HEK293 (cell line): Measurements from ENCODE around the gene RBM7.
A peak's percentile ranks its signal among the peaks of the same experiment; 100 is the strongest.

Experiments
- CTCF ChIA-PET: fragments of 350-600 bp; formaldehyde crosslinking; extraction: SDS; loops from one replicate; lab custom pipeline; 2021; ENCODE audit warnings: antibody characterized with exemption; lab: Yijun Ruan, JAX
- POLR2A ChIA-PET: fragments of 300-600 bp; formaldehyde crosslinking; extraction: SDS; loops from one replicate; lab custom pipeline; 2020; ENCODE audit warnings: antibody characterized with exemption, inconsistent platforms; lab: Yijun Ruan, JAX
- H3K27ac ChIP-seq: fragments of 200-500 bp; sonication (Bioruptor generic); 2 replicates; pipeline ENCODE4 v1.5.1; 2014; ENCODE audit warnings: low read depth, low read length, control low read depth, inconsistent platforms; ENCODE audit errors: extremely low read depth
- H3K36me3 ChIP-seq, 2 experiments: fragments of 200-500 bp in 1 of 2; sonication (Bioruptor generic) in 1 of 2; 1 replicate in 1 of 2; 2 replicates in 1 of 2; pipeline ENCODE4 v1.5.1; 2014 to 2017; ENCODE audit warnings: inconsistent platforms in 2 of 2, low read length in 2 of 2; ENCODE audit not compliant: control insufficient read depth in 2 of 2, insufficient read depth in 1 of 2
- H3K4me1 ChIP-seq: fragments of 200-500 bp; sonication (Bioruptor generic); 2 replicates; pipeline ENCODE4 v1.5.1; 2014; ENCODE audit warnings: mild to moderate bottlenecking, low read length, inconsistent platforms; ENCODE audit not compliant: control insufficient read depth, insufficient read depth
- H3K4me3 ChIP-seq: 2 replicates; pipeline ENCODE4 v1.5.1; 2011; ENCODE audit warnings: low read depth, mild to moderate bottlenecking, control low read depth, low read length, moderate library complexity
- H3K9me3 ChIP-seq: fragments of 200-500 bp; sonication (Bioruptor generic); 2 replicates; pipeline ENCODE4 v1.5.1; 2014; ENCODE audit warnings: low read depth, low read length, inconsistent platforms; ENCODE audit not compliant: control insufficient read depth, insufficient read depth
- GLI4 ChIP-seq: fragments of 450-650 bp; formaldehyde crosslinking; IDR thresholded peaks from 2 replicates; pipeline ENCODE4 v1.5.1; 2016; ENCODE audit warnings: missing biosample characterization, missing genetic modification characterization
- GLIS2 ChIP-seq: fragments of 450-650 bp; formaldehyde crosslinking; IDR thresholded peaks from 2 replicates; pipeline ENCODE4 v1.5.1; 2016; ENCODE audit warnings: missing biosample characterization, missing genetic modification characterization
- HOXC10 ChIP-seq: sonication (generic); formaldehyde crosslinking; IDR thresholded peaks from 2 replicates; pipeline ENCODE4 v1.8.1; 2023; ENCODE audit warnings: mild to moderate bottlenecking, missing genetic modification reagents
- KLF1 ChIP-seq: fragments of 450-650 bp; formaldehyde crosslinking; IDR thresholded peaks from 2 replicates; pipeline ENCODE4 v1.5.1; 2016; ENCODE audit warnings: missing biosample characterization, missing genetic modification characterization
- KLF16 ChIP-seq: fragments of 450-650 bp; formaldehyde crosslinking; IDR thresholded peaks from 2 replicates; pipeline ENCODE4 v1.5.1; 2017; ENCODE audit warnings: missing biosample characterization, missing genetic modification characterization
- SETDB1 ChIP-seq: IDR thresholded peaks from one replicate; pipeline ENCODE4 v1.6.1; 2017; ENCODE audit warnings: mild to moderate bottlenecking, low read length, moderate library complexity, mixed read lengths; ENCODE audit not compliant: insufficient read length
- SP2 ChIP-seq: fragments of 450-650 bp; formaldehyde crosslinking; IDR thresholded peaks from 2 replicates; pipeline ENCODE4 v1.5.1; 2016; ENCODE audit warnings: missing biosample characterization, missing genetic modification characterization
- TRIM28 ChIP-seq: IDR thresholded peaks from 2 replicates; pipeline ENCODE4 v1.6.1; 2011; ENCODE audit warnings: low read length, control low read depth, borderline replicate concordance
- YY1 ChIP-seq: fragments of 450-650 bp; formaldehyde crosslinking; IDR thresholded peaks from 2 replicates; pipeline ENCODE4 v1.5.1; 2018; ENCODE audit warnings: missing biosample characterization, missing genetic modification characterization
- ZBTB11 ChIP-seq: fragments of 450-650 bp; formaldehyde crosslinking; conservative IDR thresholded peaks from 2 replicates; pipeline ENCODE4 v1.5.1; 2016; ENCODE audit warnings: low read depth, missing biosample characterization, missing genetic modification characterization
- ZBTB48 ChIP-seq: fragments of 450-650 bp; formaldehyde crosslinking; IDR thresholded peaks from 2 replicates; pipeline ENCODE4 v1.5.1; 2016; ENCODE audit warnings: missing biosample characterization, missing genetic modification characterization
- ZBTB7A ChIP-seq: fragments of 450-650 bp; formaldehyde crosslinking; IDR thresholded peaks from 2 replicates; pipeline ENCODE4 v1.5.1; 2016; ENCODE audit warnings: low read depth, missing biosample characterization, missing genetic modification characterization
- ZBTB8A ChIP-seq: fragments of 450-650 bp; formaldehyde crosslinking; IDR thresholded peaks from 2 replicates; pipeline ENCODE4 v1.5.1; 2016; ENCODE audit warnings: missing biosample characterization, missing genetic modification characterization
- ZEB2 ChIP-seq: fragments of 450-650 bp; formaldehyde crosslinking; IDR thresholded peaks from 2 replicates; pipeline ENCODE4 v1.5.1; 2016; ENCODE audit warnings: missing biosample characterization, missing genetic modification characterization
- ZFHX2 ChIP-seq: fragments of 450-650 bp; formaldehyde crosslinking; conservative IDR thresholded peaks from 2 replicates; pipeline ENCODE4 v1.5.1; 2016; ENCODE audit warnings: missing biosample characterization, missing genetic modification characterization
- ZIC2 ChIP-seq: fragments of 450-650 bp; formaldehyde crosslinking; IDR thresholded peaks from 2 replicates; pipeline ENCODE4 v1.5.1; 2016; ENCODE audit warnings: missing biosample characterization, missing genetic modification characterization
- ZNF114 ChIP-seq: fragments of 450-650 bp; formaldehyde crosslinking; IDR thresholded peaks from 2 replicates; pipeline ENCODE4 v1.5.0; 2017; ENCODE audit warnings: missing biosample characterization, missing genetic modification characterization
- ZNF132 ChIP-seq: fragments of 450-650 bp; formaldehyde crosslinking; IDR thresholded peaks from 2 replicates; pipeline ENCODE4 v1.5.1; 2017; ENCODE audit warnings: missing biosample characterization, missing genetic modification characterization, borderline replicate concordance
- ZNF324 ChIP-seq: fragments of 450-650 bp; formaldehyde crosslinking; IDR thresholded peaks from 2 replicates; pipeline ENCODE4 v1.5.1; 2016; ENCODE audit warnings: missing biosample characterization, missing genetic modification characterization
- ZNF341 ChIP-seq: fragments of 450-650 bp; formaldehyde crosslinking; IDR thresholded peaks from 2 replicates; pipeline ENCODE4; 2016; ENCODE audit warnings: low read depth, missing biosample characterization, missing genetic modification characterization
- ZNF391 ChIP-seq: fragments of 450-650 bp; formaldehyde crosslinking; IDR thresholded peaks from 2 replicates; pipeline ENCODE4 v1.5.1; 2016; ENCODE audit warnings: low read depth, missing biosample characterization, missing genetic modification characterization, borderline replicate concordance
- ZNF501 ChIP-seq: fragments of 450-650 bp; formaldehyde crosslinking; IDR thresholded peaks from 2 replicates; pipeline ENCODE4 v1.5.1; 2016; ENCODE audit warnings: missing biosample characterization, missing genetic modification characterization
- ZNF548 ChIP-seq: fragments of 450-650 bp; formaldehyde crosslinking; IDR thresholded peaks from 2 replicates; pipeline ENCODE4 v1.5.1; 2016; ENCODE audit warnings: missing biosample characterization, missing genetic modification characterization
- ZNF561 ChIP-seq: fragments of 450-650 bp; IDR thresholded peaks from 2 replicates; pipeline ENCODE4 v1.5.1; 2018; ENCODE audit warnings: missing biosample characterization, missing genetic modification characterization, borderline replicate concordance
- ZNF654 ChIP-seq: fragments of 450-650 bp; formaldehyde crosslinking; IDR thresholded peaks from 2 replicates; pipeline ENCODE4 v1.5.1; 2016; ENCODE audit warnings: low read depth, missing biosample characterization, missing genetic modification characterization
- ZNF660 ChIP-seq: fragments of 450-650 bp; IDR thresholded peaks from 2 replicates; pipeline ENCODE4 v1.5.1; 2018; ENCODE audit warnings: missing biosample characterization, mild to moderate bottlenecking, missing genetic modification characterization
- ZNF777 ChIP-seq: fragments of 450-650 bp; formaldehyde crosslinking; IDR thresholded peaks from 2 replicates; pipeline ENCODE4 v1.5.1; 2017; ENCODE audit warnings: missing biosample characterization, missing genetic modification characterization, borderline replicate concordance
- ZSCAN23 ChIP-seq: fragments of 450-650 bp; formaldehyde crosslinking; IDR thresholded peaks from 2 replicates; pipeline ENCODE4 v1.5.1; 2016; ENCODE audit warnings: missing biosample characterization, missing genetic modification characterization
- TF ChIP-seq, protein P1 (sequence below): fragments of 450-650 bp; formaldehyde crosslinking; IDR thresholded peaks from 2 replicates; pipeline ENCODE4 v1.5.1; 2016; ENCODE audit warnings: missing biosample characterization, missing genetic modification characterization
- TF ChIP-seq, protein P2 (sequence below): fragments of 450-650 bp; formaldehyde crosslinking; IDR thresholded peaks from 2 replicates; pipeline ENCODE4 v1.5.1; 2016; ENCODE audit warnings: missing biosample characterization, missing genetic modification characterization

RBM7 gene

DNA sequence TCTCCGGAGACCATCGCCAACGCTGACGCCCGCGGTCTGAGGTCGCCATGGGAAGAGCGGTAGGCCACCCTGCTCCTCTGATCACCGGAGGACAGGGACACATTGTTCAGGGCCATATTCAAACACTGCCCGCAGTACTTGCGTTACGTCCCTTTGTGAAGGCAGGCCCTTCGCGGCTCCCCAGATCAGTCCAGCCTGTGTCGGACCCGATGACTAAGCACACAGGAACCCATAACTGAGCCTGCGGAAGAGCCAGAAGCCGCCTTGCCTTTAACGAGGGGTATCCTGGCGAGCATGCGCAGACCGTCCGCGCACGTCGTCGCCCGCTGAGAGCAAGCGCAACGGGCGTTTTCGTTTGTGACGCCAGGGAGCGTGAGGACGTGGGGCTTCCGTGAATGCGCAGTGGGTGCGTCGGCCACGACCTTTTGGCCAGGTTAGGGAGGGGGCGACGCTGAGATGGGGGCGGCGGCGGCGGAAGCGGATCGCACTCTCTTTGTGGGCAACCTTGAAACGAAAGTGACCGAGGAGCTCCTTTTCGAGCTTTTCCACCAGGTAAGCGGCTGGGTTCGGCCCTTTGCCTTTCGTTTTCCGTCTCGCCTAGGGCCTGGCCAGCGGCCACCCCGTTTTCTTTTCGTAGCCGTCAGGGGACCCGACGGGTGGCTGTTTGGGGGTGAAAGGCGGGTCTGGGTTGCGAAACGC lies at the start of gene RBM7, which contains the start of gene C11orf71:
Gene RBM7, plus strand, starts transcription at position 451 of the 699 bp plus-strand sequence. Its CDS starts 6 bp downstream, at position 457.
Gene C11orf71, minus strand, starts transcription at position 296 of the 699 bp plus-strand sequence. Its CDS starts 180 bp downstream, at position 116.
- Histone ChIP-seq H3K9me3 (no peaks in the 10 kb centered on the region), H3K36me3 (peaks cover 0 to 24% of the 10 kb centered on the region in 2 experiments; a peak in 1 of 3 replicates), H3K4me3 (peak within 1 kb of the TSS; percentile 68), H3K27ac (peak within 1 kb of the TSS; percentile 93), H3K4me1 (no peaks in the 10 kb centered on the region; the same call in 1 of the 2 replicates)
- CTCF ChIA-PET = no interaction called here
- POLR2A ChIA-PET = interaction anchor here (1.0 kb wide), 2 partner anchors 39 to 49 kb away, joined by 3 read pairs; partner anchors contain the start of gene REXO2
- TF ChIP-seq ZNF114 (tag by site-specific recombination) = no peak
- peak; percentile 77 for TF ChIP-seq ZNF501
- TF ChIP-seq ZNF548 (tag by site-specific recombination) = no peak
- TF ChIP-seq GLIS2 = peak; percentile 70; the same call in 1 of the 2 replicates
- TF ChIP-seq ZEB2 (tag by site-specific recombination) = peak; percentile 30; the same call in 1 of the 2 replicates
- no peak for TF ChIP-seq ZNF132
- peak; percentile 37 for TF ChIP-seq SP2 (tag by site-specific recombination)
- TF ChIP-seq ZNF341 (tag by site-specific recombination) = peak; percentile 92
- TF ChIP-seq ZNF777 (tag by site-specific recombination) = peak; percentile 98
- peak; percentile 91 for TF ChIP-seq ZBTB11 (tag by site-specific recombination)
- TF ChIP-seq ZBTB8A = peak; percentile 78
- TF ChIP-seq TRIM28 = peak; percentile 82; the same call in 1 of the 2 replicates
- TF ChIP-seq YY1 (tag by site-specific recombination) = peak; percentile 54; the same call in 1 of the 2 replicates
- peak; percentile 56 for TF ChIP-seq KLF1 (tag by site-specific recombination)
- peak; percentile 27; the same call in 1 of the 2 replicates for TF ChIP-seq ZBTB7A (tag by site-specific recombination)
- TF ChIP-seq GLI4 (tag by site-specific recombination) = peak; percentile 61; the same call in 1 of the 2 replicates
- TF ChIP-seq ZNF660 (tag by site-specific recombination) = peak; percentile 36; the same call in 1 of the 2 replicates
- TF ChIP-seq ZNF324 (tag by site-specific recombination) = no peak
- 0 out of 2 replicates have a peak, but pooled peaks have one; percentile 52 for TF ChIP-seq ZSCAN23 (tag by site-specific recombination)
- 0 out of 2 replicates have a peak, but pooled peaks have one; percentile 63 for TF ChIP-seq HOXC10 (CRISPR knock-in tag)
- 0 out of 2 replicates have a peak, but pooled peaks have one; percentile 9 for TF ChIP-seq KLF16
- TF ChIP-seq, protein P1, sequence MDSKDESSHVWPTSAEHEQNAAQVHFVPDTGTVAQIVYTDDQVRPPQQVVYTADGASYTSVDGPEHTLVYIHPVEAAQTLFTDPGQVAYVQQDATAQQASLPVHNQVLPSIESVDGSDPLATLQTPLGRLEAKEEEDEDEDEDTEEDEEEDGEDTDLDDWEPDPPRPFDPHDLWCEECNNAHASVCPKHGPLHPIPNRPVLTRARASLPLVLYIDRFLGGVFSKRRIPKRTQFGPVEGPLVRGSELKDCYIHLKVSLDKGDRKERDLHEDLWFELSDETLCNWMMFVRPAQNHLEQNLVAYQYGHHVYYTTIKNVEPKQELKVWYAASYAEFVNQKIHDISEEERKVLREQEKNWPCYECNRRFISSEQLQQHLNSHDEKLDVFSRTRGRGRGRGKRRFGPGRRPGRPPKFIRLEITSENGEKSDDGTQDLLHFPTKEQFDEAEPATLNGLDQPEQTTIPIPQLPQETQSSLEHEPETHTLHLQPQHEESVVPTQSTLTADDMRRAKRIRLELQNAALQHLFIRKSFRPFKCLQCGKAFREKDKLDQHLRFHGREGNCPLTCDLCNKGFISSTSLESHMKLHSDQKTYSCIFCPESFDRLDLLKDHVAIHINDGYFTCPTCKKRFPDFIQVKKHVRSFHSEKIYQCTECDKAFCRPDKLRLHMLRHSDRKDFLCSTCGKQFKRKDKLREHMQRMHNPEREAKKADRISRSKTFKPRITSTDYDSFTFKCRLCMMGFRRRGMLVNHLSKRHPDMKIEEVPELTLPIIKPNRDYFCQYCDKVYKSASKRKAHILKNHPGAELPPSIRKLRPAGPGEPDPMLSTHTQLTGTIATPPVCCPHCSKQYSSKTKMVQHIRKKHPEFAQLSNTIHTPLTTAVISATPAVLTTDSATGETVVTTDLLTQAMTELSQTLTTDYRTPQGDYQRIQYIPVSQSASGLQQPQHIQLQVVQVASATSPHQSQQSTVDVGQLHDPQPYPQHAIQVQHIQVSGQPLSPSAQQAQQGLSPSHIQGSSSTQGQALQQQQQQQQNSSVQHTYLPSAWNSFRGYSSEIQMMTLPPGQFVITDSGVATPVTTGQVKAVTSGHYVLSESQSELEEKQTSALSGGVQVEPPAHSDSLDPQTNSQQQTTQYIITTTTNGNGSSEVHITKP (tag by site-specific recombination) = peak; percentile 96
- 0 out of 2 replicates have a peak, but pooled peaks have one; percentile 45 for TF ChIP-seq ZNF391 (tag by site-specific recombination)
- TF ChIP-seq, protein P2, sequence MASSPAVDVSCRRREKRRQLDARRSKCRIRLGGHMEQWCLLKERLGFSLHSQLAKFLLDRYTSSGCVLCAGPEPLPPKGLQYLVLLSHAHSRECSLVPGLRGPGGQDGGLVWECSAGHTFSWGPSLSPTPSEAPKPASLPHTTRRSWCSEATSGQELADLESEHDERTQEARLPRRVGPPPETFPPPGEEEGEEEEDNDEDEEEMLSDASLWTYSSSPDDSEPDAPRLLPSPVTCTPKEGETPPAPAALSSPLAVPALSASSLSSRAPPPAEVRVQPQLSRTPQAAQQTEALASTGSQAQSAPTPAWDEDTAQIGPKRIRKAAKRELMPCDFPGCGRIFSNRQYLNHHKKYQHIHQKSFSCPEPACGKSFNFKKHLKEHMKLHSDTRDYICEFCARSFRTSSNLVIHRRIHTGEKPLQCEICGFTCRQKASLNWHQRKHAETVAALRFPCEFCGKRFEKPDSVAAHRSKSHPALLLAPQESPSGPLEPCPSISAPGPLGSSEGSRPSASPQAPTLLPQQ (tag by site-specific recombination) = peak; percentile 56; the same call in 1 of the 2 replicates
- TF ChIP-seq ZIC2 (tag by site-specific recombination) = peak; percentile 48
- TF ChIP-seq ZFHX2 (tag by site-specific recombination) = peak; percentile 57
- TF ChIP-seq SETDB1 = no peak
- peak; percentile 82 for TF ChIP-seq ZBTB48
- TF ChIP-seq ZNF654 (tag by site-specific recombination) = no peak
- peak; percentile 59; the same call in 1 of the 2 replicates for TF ChIP-seq ZNF561 (tag by site-specific recombination)
